ENCODE measurements around the gene TFIP11. TPM values are rescaled to one million over a fixed set of nuclear protein-coding genes. Genes with fewer than 3 reads are reported as not detected.
A peak's percentile ranks its signal among the peaks of the same experiment; 100 is the strongest.

Gene TFIP11
- polyA plus RNA-seq, 2 of the 4 experiments (the other 2 are of a cell fraction): 21.1 to 28.8 TPM

DNA sequence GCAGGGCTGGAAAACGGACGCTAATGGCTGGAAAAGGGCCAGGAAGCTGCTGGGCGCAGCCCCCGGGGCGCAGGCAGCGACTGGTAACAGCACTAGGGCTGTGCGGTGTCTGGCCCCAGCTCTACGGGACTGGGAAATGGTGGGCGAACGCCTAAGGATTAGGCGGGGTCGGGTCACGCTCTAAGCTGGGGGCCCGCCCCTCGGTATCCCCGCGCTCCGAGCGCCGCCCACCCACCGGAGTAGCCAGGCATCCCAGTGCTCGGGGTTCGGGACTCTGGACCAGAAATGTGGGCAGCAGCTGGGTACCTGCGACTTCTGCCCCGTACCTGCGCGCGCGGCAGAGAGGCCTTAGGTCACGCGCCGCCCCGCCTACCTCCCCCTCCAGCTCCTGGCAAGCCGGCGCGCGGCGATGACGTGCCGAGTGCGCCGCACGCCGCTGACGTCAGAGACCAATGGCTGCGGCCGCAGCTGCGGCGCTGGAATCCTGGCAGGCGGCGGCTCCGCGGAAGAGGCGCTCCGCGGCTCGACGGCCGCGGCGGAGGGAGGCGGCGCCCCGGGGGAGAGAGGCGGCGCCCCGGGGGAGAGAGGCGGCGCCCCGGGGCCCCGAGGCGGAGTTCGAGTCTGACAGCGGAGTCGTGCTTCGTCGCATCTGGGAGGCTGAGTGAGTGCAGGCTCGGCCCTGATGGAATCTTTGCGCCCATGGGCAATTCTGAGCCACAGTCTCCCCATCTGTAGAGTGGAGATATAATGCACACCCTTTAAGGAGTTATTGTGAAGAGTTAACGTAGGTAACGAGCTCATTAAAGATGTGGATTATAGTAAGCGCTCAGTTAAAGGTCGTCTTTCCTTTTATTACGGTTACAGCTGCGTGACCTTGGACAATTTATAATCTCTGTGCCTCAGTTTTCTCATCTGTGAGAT is 28.6 kb downstream of the TFIP11 start, which contains the start of the genes HPS4 and SRRD (continued):
- TF ChIP-seq POLR2AphosphoS2 (conservative IDR thresholded peaks at IDR 0.05; ENCODE audit: low read length): no peak

DNA sequence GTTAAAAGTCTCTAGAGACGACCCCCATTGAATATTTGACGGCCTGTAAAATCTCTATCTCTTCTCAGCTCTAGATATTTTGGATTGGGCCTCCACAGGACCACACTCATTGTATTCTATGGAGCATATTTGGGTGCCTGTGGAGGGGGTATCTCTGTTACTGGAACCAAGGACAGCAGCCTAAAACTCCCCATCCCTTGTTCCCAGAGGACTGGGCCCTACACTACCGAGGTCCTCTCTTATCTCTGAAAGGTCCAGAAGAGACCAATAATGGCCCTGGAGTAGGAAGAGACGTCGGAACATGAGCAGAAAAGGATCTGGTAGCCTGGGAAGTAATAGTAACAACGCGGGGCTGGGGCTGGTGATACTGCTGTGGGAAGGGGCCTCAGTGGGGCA is 29.2 kb downstream of the TFIP11 start:
- 20% methylated on average over 7 of the region's 7 CpGs for WGBS (ENCODE audit: missing lambda C conversion rate)
- ChIA-PET CTCF (interaction anchor here (0.6 to 4.0 kb wide), 3 partner anchors 9 to 119 kb away, joined by 3 to 17 read pairs (median 3); no protein-coding TSS in a partner anchor), POLR2A (interaction anchor here (0.6 to 2.2 kb wide), 8 partner anchors 10 to 190 kb away, joined by 3 to 8 read pairs (median 4); partner anchors contain the start of gene TFIP11)
- FAIRE-seq (no peak), ATAC-seq (peak in 1 of 2 experiments; percentile 12; a peak in 2 of 6 replicates), DNase-seq (ENCODE audit: low read depth in 1 of 2, low spot score in 1 of 2) (no peak)
- H3K9me3 ChIP-seq: no peaks in the 10 kb centered on the region
- TF ChIP-seq RAD21 (conservative IDR thresholded peaks at IDR 0.05 in 1 of 2, IDR thresholded peaks at IDR 0.05 in 1 of 2): no peak
- H3K4me1 ChIP-seq: peaks cover 17% of the 10 kb centered on the region; the same call in 2 of the 3 replicates
- peak overlapping the region; percentile 86 to 100 for H3K27ac ChIP-seq
- H3K4me3 ChIP-seq: peak overlapping the region; percentile 84
- H3K4me2 ChIP-seq: peak overlapping the region; percentile 83

DNA sequence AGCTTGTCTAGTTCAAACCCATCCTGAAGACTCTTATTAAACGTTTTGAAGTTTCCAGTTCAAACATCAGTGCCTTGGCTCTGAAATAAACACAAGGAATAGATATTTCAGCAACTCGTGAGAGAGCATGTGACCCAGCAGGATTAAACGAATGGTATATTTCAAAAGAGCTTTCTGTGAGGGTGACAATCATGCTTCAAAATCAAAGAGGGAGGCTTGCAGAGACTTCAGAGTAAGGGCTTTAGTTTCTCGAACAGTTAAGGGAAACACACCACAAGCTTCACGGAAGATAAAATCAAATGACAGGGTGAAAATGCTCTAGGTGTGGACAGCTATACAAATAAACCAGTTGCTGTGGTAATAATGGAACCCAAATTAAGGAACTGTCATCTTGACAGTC is 30.1 kb downstream of the TFIP11 start:
- Histone ChIP-seq H3K4me1 (peaks cover 17% of the 10 kb centered on the region; the same call in 2 of the 3 replicates), H3K4me3 (no peak overlapping the region), H3K27ac (no peak overlapping the region), H3K4me2 (peak overlapping the region; percentile 83), H3K9me3 (no peaks in the 10 kb centered on the region)
- WGBS (ENCODE audit: missing lambda C conversion rate): 70% methylated on average over 5 of the region's 5 CpGs
- TF ChIP-seq KDM1A (IDR thresholded peaks at IDR 0.05; ENCODE audit: low read depth) (no peak), POLR2AphosphoS2 (conservative IDR thresholded peaks at IDR 0.05; ENCODE audit: low read length) (no peak), POLR2A (IDR thresholded peaks at IDR 0.05; ENCODE audit: low read length) (no peak), FOSL2 (IDR thresholded peaks at IDR 0.05) (no peak), FOSL2 (CRISPR knock-in tag; IDR thresholded peaks at IDR 0.05) (no peak), ESRRA (IDR thresholded peaks at IDR 0.05; ENCODE audit: borderline replicate concordance, low read length) (no peak), MAFK (IDR thresholded peaks at IDR 0.05; ENCODE audit: partially characterized antibody) (no peak), CHD4 (IDR thresholded peaks at IDR 0.05; ENCODE audit: borderline replicate concordance) (no peak), FOXS1 (CRISPR knock-in tag; IDR thresholded peaks at IDR 0.05) (no peak), RCOR1 (IDR thresholded peaks at IDR 0.05; ENCODE audit: low read depth, low read length) (no peak), EHF (CRISPR knock-in tag; IDR thresholded peaks at IDR 0.05) (no peak), ZFP36 (IDR thresholded peaks at IDR 0.05; ENCODE audit: borderline replicate concordance, partially characterized antibody) (no peak), HEYL (CRISPR knock-in tag; IDR thresholded peaks at IDR 0.05) (no peak), HDAC2 (IDR thresholded peaks at IDR 0.05) (no peak)
- TF ChIP-seq, protein P1, sequence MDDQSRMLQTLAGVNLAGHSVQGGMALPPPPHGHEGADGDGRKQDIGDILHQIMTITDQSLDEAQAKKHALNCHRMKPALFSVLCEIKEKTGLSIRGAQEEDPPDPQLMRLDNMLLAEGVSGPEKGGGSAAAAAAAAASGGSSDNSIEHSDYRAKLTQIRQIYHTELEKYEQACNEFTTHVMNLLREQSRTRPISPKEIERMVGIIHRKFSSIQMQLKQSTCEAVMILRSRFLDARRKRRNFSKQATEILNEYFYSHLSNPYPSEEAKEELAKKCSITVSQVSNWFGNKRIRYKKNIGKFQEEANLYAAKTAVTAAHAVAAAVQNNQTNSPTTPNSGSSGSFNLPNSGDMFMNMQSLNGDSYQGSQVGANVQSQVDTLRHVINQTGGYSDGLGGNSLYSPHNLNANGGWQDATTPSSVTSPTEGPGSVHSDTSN (IDR thresholded peaks at IDR 0.05): no peak
- TF ChIP-seq, protein P2, sequence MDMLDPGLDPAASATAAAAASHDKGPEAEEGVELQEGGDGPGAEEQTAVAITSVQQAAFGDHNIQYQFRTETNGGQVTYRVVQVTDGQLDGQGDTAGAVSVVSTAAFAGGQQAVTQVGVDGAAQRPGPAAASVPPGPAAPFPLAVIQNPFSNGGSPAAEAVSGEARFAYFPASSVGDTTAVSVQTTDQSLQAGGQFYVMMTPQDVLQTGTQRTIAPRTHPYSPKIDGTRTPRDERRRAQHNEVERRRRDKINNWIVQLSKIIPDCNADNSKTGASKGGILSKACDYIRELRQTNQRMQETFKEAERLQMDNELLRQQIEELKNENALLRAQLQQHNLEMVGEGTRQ (IDR thresholded peaks at IDR 0.05): no peak
- TF ChIP-seq, protein P3, sequence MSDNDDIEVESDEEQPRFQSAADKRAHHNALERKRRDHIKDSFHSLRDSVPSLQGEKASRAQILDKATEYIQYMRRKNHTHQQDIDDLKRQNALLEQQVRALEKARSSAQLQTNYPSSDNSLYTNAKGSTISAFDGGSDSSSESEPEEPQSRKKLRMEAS (IDR thresholded peaks at IDR 0.05): no peak
- TF ChIP-seq, protein P4, sequence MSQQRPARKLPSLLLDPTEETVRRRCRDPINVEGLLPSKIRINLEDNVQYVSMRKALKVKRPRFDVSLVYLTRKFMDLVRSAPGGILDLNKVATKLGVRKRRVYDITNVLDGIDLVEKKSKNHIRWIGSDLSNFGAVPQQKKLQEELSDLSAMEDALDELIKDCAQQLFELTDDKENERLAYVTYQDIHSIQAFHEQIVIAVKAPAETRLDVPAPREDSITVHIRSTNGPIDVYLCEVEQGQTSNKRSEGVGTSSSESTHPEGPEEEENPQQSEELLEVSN (IDR thresholded peaks at IDR 0.05; ENCODE audit: borderline replicate concordance, low read depth): no peak
- TF ChIP-seq, protein P5, sequence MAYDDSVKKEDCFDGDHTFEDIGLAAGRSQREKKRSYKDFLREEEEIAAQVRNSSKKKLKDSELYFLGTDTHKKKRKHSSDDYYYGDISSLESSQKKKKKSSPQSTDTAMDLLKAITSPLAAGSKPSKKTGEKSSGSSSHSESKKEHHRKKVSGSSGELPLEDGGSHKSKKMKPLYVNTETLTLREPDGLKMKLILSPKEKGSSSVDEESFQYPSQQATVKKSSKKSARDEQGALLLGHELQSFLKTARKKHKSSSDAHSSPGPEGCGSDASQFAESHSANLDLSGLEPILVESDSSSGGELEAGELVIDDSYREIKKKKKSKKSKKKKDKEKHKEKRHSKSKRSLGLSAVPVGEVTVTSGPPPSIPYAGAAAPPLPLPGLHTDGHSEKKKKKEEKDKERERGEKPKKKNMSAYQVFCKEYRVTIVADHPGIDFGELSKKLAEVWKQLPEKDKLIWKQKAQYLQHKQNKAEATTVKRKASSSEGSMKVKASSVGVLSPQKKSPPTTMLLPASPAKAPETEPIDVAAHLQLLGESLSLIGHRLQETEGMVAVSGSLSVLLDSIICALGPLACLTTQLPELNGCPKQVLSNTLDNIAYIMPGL (CRISPR knock-in tag; IDR thresholded peaks at IDR 0.05; ENCODE audit: borderline replicate concordance): no peak
- DNase-seq (ENCODE audit: low read depth in 1 of 2, low spot score in 1 of 2): no peak
- CTCF ChIA-PET: interaction anchor here (1.4 to 4.0 kb wide), 3 partner anchors 21 to 118 kb away, joined by 3 to 17 read pairs (median 8); no protein-coding TSS in a partner anchor
- FAIRE-seq: no peak
- no peak for ATAC-seq
- POLR2A ChIA-PET: interaction anchor here (0.8 to 1.0 kb wide), 2 partner anchors 11 to 24 kb away, joined by 3 to 4 read pairs; no protein-coding TSS in a partner anchor

Measured in A549 (cell line).